K562 (cell line): ENCODE data around the gene TTC39B. TPM values are rescaled to one million over a fixed set of nuclear protein-coding genes. Genes with fewer than 3 reads are reported as not detected.

Experiments used
- ATAC-seq: fragments of 200-7000 bp; cut with Tn5 transposase; 3 replicates; pipeline ENCODE4 v1.9.1; 2020; ENCODE audit warnings: moderate library complexity
- BruUV-seq: library from RNA; stranded (reverse); fragments of 400-500 nt; replicated peaks from 2 replicates; lab custom pipeline; 2021; lab: Mats Ljungman, UMichigan
- CTCF ChIA-PET: fragments of 300-600 bp; formaldehyde crosslinking; extraction: SDS; loops from one replicate; lab custom pipeline; 2021; ENCODE audit warnings: low intra/inter-chr PET ratio; lab: Yijun Ruan, JAX
- POLR2A ChIA-PET: fragments of 300-600, 350-650 bp; sonication (Branson Sonifier 250); formaldehyde crosslinking; extraction: SDS; loops from one replicate; lab custom pipeline; 2021; ENCODE audit warnings: antibody characterized with exemption, inconsistent platforms; lab: Yijun Ruan, JAX
- DNase-seq, 4 experiments: peaks; one replicate each; pipeline versions ENCODE4 v3.0.0 to v3.0.0-alpha.2; 2011 to 2018; ENCODE audit warnings: low spot score in 3 of 4, mixed read lengths in 3 of 4; ENCODE audit errors: extremely low read depth in 1 of 4
- FAIRE-seq: peaks from 2 replicates; lab custom pipeline; 2011; peaks lifted over from hg19 to GRCh38; lab: Jason Lieb, UNC
- H2AFZ ChIP-seq: 2 replicates; pipeline ENCODE4 v1.6.0; 2011; ENCODE audit warnings: low read depth, low read length, control low read depth, inconsistent platforms
- H3K27ac ChIP-seq: fragments of 200-600 bp; 3 replicates; pipeline ENCODE4 v1.8.0; 2011; ENCODE audit warnings: low read depth, mild to moderate bottlenecking, control low read depth, inconsistent platforms, low read length, moderate library complexity, mixed read lengths; ENCODE audit errors: extremely low read depth
- H3K27me3 ChIP-seq, 2 experiments: fragments of 300-600 bp in 1 of 2; 2 replicates in 1 of 2; 3 replicates in 1 of 2; pipeline versions ENCODE4 v1.6.0 to v1.8.0; 2011; ENCODE audit warnings: inconsistent platforms in 2 of 2, low read length in 2 of 2, mild to moderate bottlenecking in 1 of 2, mixed read lengths in 1 of 2, moderate library complexity in 1 of 2; ENCODE audit not compliant: control insufficient read depth in 2 of 2, insufficient read depth in 2 of 2
- H3K36me3 ChIP-seq: fragments of 300-600 bp; 3 replicates; pipeline ENCODE4 v1.8.0; 2011; ENCODE audit warnings: mild to moderate bottlenecking, low read length, inconsistent platforms; ENCODE audit not compliant: control insufficient read depth, insufficient read depth
- H3K4me1 ChIP-seq, 2 experiments: fragments of 200-600 bp in 1 of 2; replicated peaks in 1 of 2; 2 replicates in 1 of 2; 3 replicates in 1 of 2; pipeline versions ENCODE4 v1.5.1 to v1.8.0; 2011; ENCODE audit warnings: inconsistent platforms in 2 of 2, low read length in 2 of 2, mild to moderate bottlenecking in 1 of 2, mixed read lengths in 1 of 2, moderate library complexity in 1 of 2; ENCODE audit not compliant: control insufficient read depth in 2 of 2, insufficient read depth in 2 of 2
- H3K4me2 ChIP-seq: 2 replicates; pipeline ENCODE4 v1.6.1; 2011; ENCODE audit warnings: low read length, control low read depth, inconsistent platforms, mixed read lengths; ENCODE audit not compliant: insufficient read depth
- H3K4me3 ChIP-seq: fragments of 200-600 bp; sonication (generic), shearing (Covaris generic); 2 replicates; pipeline ENCODE4 v1.5.1; 2016; ENCODE audit warnings: control low read depth, inconsistent platforms
- H3K79me2 ChIP-seq: fragments of 200-600 bp; 3 replicates; pipeline ENCODE4 v1.8.0; 2011; ENCODE audit warnings: low read length, inconsistent platforms; ENCODE audit not compliant: control insufficient read depth, insufficient read depth
- H3K9ac ChIP-seq, 2 experiments: 2 replicates each; pipeline versions ENCODE4 v1.6.0 to v1.6.1; 2011; ENCODE audit warnings: low read depth in 2 of 2, low read length in 2 of 2, control low read depth in 1 of 2, inconsistent platforms in 1 of 2, mild to moderate bottlenecking in 1 of 2, mixed read lengths in 1 of 2; ENCODE audit not compliant: insufficient read depth in 1 of 2
- H3K9me1 ChIP-seq: one replicate; pipeline ENCODE4 v1.6.0; 2011; ENCODE audit warnings: inconsistent platforms, mild to moderate bottlenecking, low read length, moderate library complexity; ENCODE audit not compliant: control insufficient read depth, insufficient read depth
- H3K9me3 ChIP-seq: replicated peaks from 2 replicates; pipeline ENCODE4 v1.5.1; 2011; ENCODE audit warnings: low read depth, low read length, inconsistent platforms; ENCODE audit not compliant: control insufficient read depth, insufficient read depth
- H4K20me1 ChIP-seq: replicated peaks from 2 replicates; pipeline ENCODE4 v1.6.1; 2011; ENCODE audit warnings: low read length, inconsistent platforms, mixed read lengths; ENCODE audit not compliant: control insufficient read depth, insufficient read depth
- CEBPZ ChIP-seq: fragments of 150-350 bp; IDR thresholded peaks from 2 replicates; pipeline ENCODE4 v1.6.1; 2014; ENCODE audit warnings: low read depth, mild to moderate bottlenecking, low read length, borderline replicate concordance
- FOSL1 ChIP-seq: fragments of 200-800 bp; sonication (Bioruptor generic); conservative IDR thresholded peaks from 2 replicates; pipeline ENCODE4 v1.6.1; 2016; ENCODE audit warnings: missing genetic modification characterization, missing compliant biosample characterization
- GTF2F1 ChIP-seq: IDR thresholded peaks from 2 replicates; pipeline ENCODE4 v1.6.1; 2011; ENCODE audit warnings: low read depth, low read length, improper control_type of control experiment
- KAT2B ChIP-seq: IDR thresholded peaks from one replicate; pipeline ENCODE4 v1.6.1; 2012; ENCODE audit warnings: low read depth, mild to moderate bottlenecking, control low read depth, inconsistent platforms, low read length, moderate library complexity
- POLR2G ChIP-seq: fragments of 200-400 bp; formaldehyde crosslinking; IDR thresholded peaks from 2 replicates; pipeline ENCODE4 v1.6.1; 2017; ENCODE audit warnings: low read depth, mild to moderate bottlenecking, antibody characterized with exemption, low read length, moderate library complexity
- SAP30 ChIP-seq: fragments of 200-600 bp; sonication (generic); IDR thresholded peaks from 2 replicates; pipeline ENCODE4 v1.6.1; 2012; ENCODE audit warnings: borderline replicate concordance, low read depth, mild to moderate bottlenecking, moderate library complexity, low read length, control low read depth, inconsistent platforms; ENCODE audit not compliant: insufficient read depth, poor library complexity, severe bottlenecking
- SMARCA4 ChIP-seq: fragments of 450-650 bp; IDR thresholded peaks from 2 replicates; pipeline ENCODE4 v1.6.1; 2016
- SMARCC2 ChIP-seq: fragments of 450-650 bp; IDR thresholded peaks from 2 replicates; pipeline ENCODE4 v1.6.1; 2017; ENCODE audit warnings: antibody characterized with exemption, moderate library complexity, mild to moderate bottlenecking, low read depth
- ZFPM2 ChIP-seq: fragments of 250-450 bp; sonication (Bioruptor Pico); IDR thresholded peaks from 2 replicates; pipeline ENCODE4 v1.5.1; 2022; ENCODE audit warnings: mild to moderate bottlenecking
- ZSCAN32 ChIP-seq: fragments of 450-650 bp; formaldehyde crosslinking; IDR thresholded peaks from 2 replicates; pipeline ENCODE4 v1.4.0; 2020; ENCODE audit warnings: mild to moderate bottlenecking, moderate library complexity
- WGBS: fragments of 100-300 bp; shearing (Covaris generic); methylation state at CpG from one replicate; pipeline ENCODE4 v1.1.6; 2016; ENCODE audit warnings: low coverage, mixed read lengths; ENCODE audit not compliant: insufficient coverage; ENCODE audit errors: missing lambda C conversion rate; 5-methylcytosine and 5-hydroxymethylcytosine counted together
- in situ Hi-C: fragments of 300-500 bp; cut with MboI; formaldehyde crosslinking; loops from 4 replicates; pipeline ENCODE4 v1.15.0; 2018; ENCODE audit warnings: inconsistent platforms, mixed read lengths
- intact Hi-C: fragments of 100-400 bp; cut with micrococcal nuclease; formaldehyde crosslinking; loops from 2 replicates; pipeline ENCODE4 v1.14.2; 2022
- polyA plus RNA-seq, 8 experiments: library from polyadenylated mRNA; depleted of rRNA in 4 of 8; stranded (reverse) in 5 of 8; unstranded in 3 of 8; fragments of >200 nt; fragmentation: Nextera tagmentation in 2 of 8; fragmentation: Illumina TruSeq in 1 of 8; extraction: Ambion mirVana in 2 of 8; extraction: Trizol in 1 of 8; gene quantifications; 2 replicates each; pipeline versions ENCODE4 v1.2.1 to v1.2.3, GENCODE V29; 2011 to 2014; ENCODE audit warnings: inconsistent platforms in 1 of 8, missing spikeins in 1 of 8
- total RNA-seq, 7 experiments: library from RNA; depleted of rRNA in 6 of 7; stranded (reverse); fragments of >200 nt in 6 of 7; fragmentation: Illumina TruSeq in 2 of 7; extraction: Trizol in 2 of 7; gene quantifications; 2 replicates each; pipeline versions ENCODE4 v1.2.1 to v1.2.3, GENCODE V29; 2011 to 2021; ENCODE audit warnings: low replicate concordance in 1 of 7
- TF ChIP-seq, protein P1 (sequence below): fragments of 250-450 bp; sonication (Bioruptor Pico); IDR thresholded peaks from 2 replicates; pipeline ENCODE4 v1.8.0; 2022; ENCODE audit warnings: inconsistent platforms, mild to moderate bottlenecking, moderate library complexity, borderline replicate concordance

TTC39B gene
- total and polyA plus RNA-seq, 9 of the 15 experiments (the other 6 are each of a cell fraction or from before 2014, with no cell fraction given) = 0.32 to 1.2 (median 0.95) TPM

GRCh38 chr9:15178631-15179030, 128.4 kb downstream of the TTC39B start:
- H3K4me2 ChIP-seq = no peak overlapping the region
- H3K27me3 ChIP-seq = no peaks in the 10 kb centered on the region
- H4K20me1 ChIP-seq = no peaks in the 10 kb centered on the region
- in situ Hi-C loops (no loop called here), intact Hi-C loops (no loop called here)
- ChIA-PET CTCF (no interaction called here), POLR2A (no interaction called here)
- TF ChIP-seq ZFPM2 (CRISPR knock-in tag) = no peak
- no peak for TF ChIP-seq SMARCC2
- no peak for TF ChIP-seq SMARCA4
- TF ChIP-seq GTF2F1 = no peak
- no peak for TF ChIP-seq POLR2G
- no peak for TF ChIP-seq CEBPZ
- no peak for TF ChIP-seq FOSL1 (tag)
- TF ChIP-seq SAP30 = no peak
- TF ChIP-seq, protein P1, sequence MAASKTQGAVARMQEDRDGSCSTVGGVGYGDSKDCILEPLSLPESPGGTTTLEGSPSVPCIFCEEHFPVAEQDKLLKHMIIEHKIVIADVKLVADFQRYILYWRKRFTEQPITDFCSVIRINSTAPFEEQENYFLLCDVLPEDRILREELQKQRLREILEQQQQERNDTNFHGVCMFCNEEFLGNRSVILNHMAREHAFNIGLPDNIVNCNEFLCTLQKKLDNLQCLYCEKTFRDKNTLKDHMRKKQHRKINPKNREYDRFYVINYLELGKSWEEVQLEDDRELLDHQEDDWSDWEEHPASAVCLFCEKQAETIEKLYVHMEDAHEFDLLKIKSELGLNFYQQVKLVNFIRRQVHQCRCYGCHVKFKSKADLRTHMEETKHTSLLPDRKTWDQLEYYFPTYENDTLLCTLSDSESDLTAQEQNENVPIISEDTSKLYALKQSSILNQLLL (CRISPR knock-in tag) = no peak
- no peak for TF ChIP-seq KAT2B
- no peak for TF ChIP-seq ZSCAN32 (CRISPR knock-in tag)
- H3K4me1 ChIP-seq = no peaks in the 10 kb centered on the region
- ATAC-seq = no peak
- H3K36me3 ChIP-seq = no peaks in the 10 kb centered on the region
- no peak overlapping the region for H3K9ac ChIP-seq
- FAIRE-seq = no peak
- no peak overlapping the region for H3K27ac ChIP-seq
- no peaks in the 10 kb centered on the region for H3K9me1 ChIP-seq
- no peak overlapping the region for H3K4me3 ChIP-seq
- 3% methylated on average over 3 of the region's 3 CpGs for WGBS
- H3K9me3 ChIP-seq = no peaks in the 10 kb centered on the region
- H2AFZ ChIP-seq = no peak overlapping the region
- no peak for DNase-seq
- no peaks in the 10 kb centered on the region for H3K79me2 ChIP-seq
- no TSS peak for BruUV-seq
